OCI-LY7 (cell line): ENCODE results near the gene DEPDC1B. TPM values are rescaled to one million over a fixed set of nuclear protein-coding genes. Genes with fewer than 3 reads are reported as not detected.

Source experiments
- BruUV-seq: library from RNA; stranded (reverse); fragments of 400-500 nt; replicated peaks from 2 replicates; lab custom pipeline; 2021; lab: Mats Ljungman, UMichigan
- CTCF ChIA-PET: fragments of 300-600 bp; sonication (Branson Sonifier 250); formaldehyde crosslinking; loops from one replicate; lab custom pipeline; 2022; ENCODE audit warnings: antibody characterized with exemption; ENCODE audit not compliant: unreplicated experiment; lab: Charles Lee
- POLR2A ChIA-PET: fragments of 300-600 bp; sonication (Branson Sonifier 250); formaldehyde crosslinking; loops from one replicate; lab custom pipeline; 2022; ENCODE audit warnings: antibody characterized with exemption; lab: Charles Lee
- DNase-seq: peaks from one replicate; pipeline ENCODE4 v3.0.0-alpha.2; 2015; ENCODE audit warnings: low spot score
- H2AFZ ChIP-seq: fragments of 200-600 bp; sonication (generic), shearing (Covaris generic); 2 replicates; pipeline ENCODE4 v1.6.1; 2014; ENCODE audit warnings: mild to moderate bottlenecking, antibody characterized with exemption, low read length, moderate library complexity
- H3K27ac ChIP-seq: fragments of 200-600 bp; sonication (generic); 2 replicates; pipeline ENCODE4 v1.5.1; 2014; ENCODE audit warnings: mixed run types, low read depth, mild to moderate bottlenecking, moderate library complexity, low read length, inconsistent platforms; ENCODE audit not compliant: poor library complexity, severe bottlenecking
- H3K36me3 ChIP-seq: fragments of 200-600 bp; sonication (generic); 2 replicates; pipeline ENCODE4 v1.6.1; 2014; ENCODE audit warnings: mild to moderate bottlenecking, antibody characterized with exemption, low read length, moderate library complexity, mixed read lengths; ENCODE audit not compliant: insufficient read depth
- H3K4me1 ChIP-seq: fragments of 200-600 bp; sonication (generic); 2 replicates; pipeline ENCODE4 v1.5.1; 2014; ENCODE audit warnings: mild to moderate bottlenecking, low read length; ENCODE audit not compliant: insufficient read depth, poor library complexity, severe bottlenecking
- H3K4me2 ChIP-seq: fragments of 200-600 bp; sonication (generic); 2 replicates; pipeline ENCODE4 v1.6.1; 2014; ENCODE audit warnings: mild to moderate bottlenecking, low read length
- H3K4me3 ChIP-seq: fragments of 200-600 bp; sonication (generic); 2 replicates; pipeline ENCODE4 v1.5.1; 2014; ENCODE audit warnings: mild to moderate bottlenecking, low read depth, low read length; ENCODE audit not compliant: poor library complexity, severe bottlenecking
- H3K79me2 ChIP-seq: fragments of 200-600 bp; sonication (generic); 2 replicates; pipeline ENCODE4 v1.6.1; 2016; ENCODE audit warnings: low read depth, mild to moderate bottlenecking, low read length, moderate library complexity, mixed read lengths; ENCODE audit not compliant: insufficient read depth
- H3K9me2 ChIP-seq: fragments of 200-600 bp; sonication (generic); 2 replicates; pipeline ENCODE4 v1.6.1; 2016; ENCODE audit warnings: mild to moderate bottlenecking, low read length, mixed read lengths; ENCODE audit not compliant: insufficient read depth
- H3K9me3 ChIP-seq: fragments of 200-600 bp; sonication (generic); 2 replicates; pipeline ENCODE4 v1.6.1; 2014; ENCODE audit warnings: mild to moderate bottlenecking, mixed run types, low read length, mixed read lengths
- H4K20me1 ChIP-seq: fragments of 200-600 bp; sonication (generic); 2 replicates; pipeline ENCODE4 v1.6.1; 2014; ENCODE audit warnings: mild to moderate bottlenecking, antibody characterized with exemption, low read length, moderate library complexity, mixed read lengths; ENCODE audit not compliant: insufficient read depth
- CTCF ChIP-seq: fragments of 200-600 bp; sonication (generic); conservative IDR thresholded peaks from 2 replicates; pipeline ENCODE4 v1.5.1; 2014; ENCODE audit warnings: mild to moderate bottlenecking, antibody characterized with exemption, low read length, moderate library complexity, mixed read lengths
- EZH2phosphoT487 ChIP-seq: fragments of 200-600 bp; sonication (generic); IDR thresholded peaks from 2 replicates; pipeline ENCODE4 v1.6.1; 2018; ENCODE audit warnings: low read depth, borderline replicate concordance, mild to moderate bottlenecking, mixed run types, antibody characterized with exemption, low read length, moderate library complexity, mixed read lengths
- intact Hi-C: fragments of 100-400 bp; cut with micrococcal nuclease; formaldehyde crosslinking; loops from one replicate; pipeline ENCODE4 v1.10.0; 2022; ENCODE audit not compliant: unreplicated experiment
- total RNA-seq, 2 experiments: library from RNA; depleted of rRNA in 1 of 2; stranded (reverse); fragments of >200 nt in 1 of 2; shearing (Covaris generic) in 1 of 2; gene quantifications; 2 replicates each; pipeline ENCODE4 v1.2.3, GENCODE V29; 2014 to 2022

The DEPDC1B gene
- total RNA-seq, 2 experiments from 2014 or later, result 43.7 to 47.6 TPM

GRCh38 chr5:60551829-60552228 is 148.1 kb downstream of the DEPDC1B start:
- BruUV-seq, result no TSS peak

GRCh38 chr5:60551250-60551649 is 148.7 kb downstream of the DEPDC1B start:
- H3K27ac ChIP-seq, result no peak overlapping the region
- POLR2A ChIA-PET, result interaction anchor here (0.5 kb wide), 1 partner anchor 270 kb away, joined by 3 read pairs; no protein-coding TSS in a partner anchor
- no peaks in the 10 kb centered on the region for H3K9me3 ChIP-seq
- no TSS peak for BruUV-seq
- H3K4me1 ChIP-seq, result no peaks in the 10 kb centered on the region
- no peaks in the 10 kb centered on the region for H3K79me2 ChIP-seq
- H4K20me1 ChIP-seq, result no peaks in the 10 kb centered on the region
- H2AFZ ChIP-seq, result no peak overlapping the region
- no peak for DNase-seq
- no peaks in the 10 kb centered on the region for H3K9me2 ChIP-seq
- CTCF ChIA-PET, result no interaction called here
- no peak for TF ChIP-seq CTCF
- no peak for TF ChIP-seq EZH2phosphoT487
- H3K36me3 ChIP-seq, result no peaks in the 10 kb centered on the region
- no peak overlapping the region for H3K4me3 ChIP-seq
- H3K4me2 ChIP-seq, result no peak overlapping the region
- intact Hi-C loops, result no loop called here

More at GRCh38 chr5:60551829-60552228, 148.1 kb downstream of the DEPDC1B start:
- H3K9me2 ChIP-seq, result no peaks in the 10 kb centered on the region
- H3K27ac ChIP-seq, result no peak overlapping the region
- H3K9me3 ChIP-seq, result no peaks in the 10 kb centered on the region
- H3K4me3 ChIP-seq, result no peak overlapping the region
- no peak overlapping the region for H2AFZ ChIP-seq
- no peaks in the 10 kb centered on the region for H3K36me3 ChIP-seq
- H3K79me2 ChIP-seq, result no peaks in the 10 kb centered on the region
- TF ChIP-seq CTCF (no peak), EZH2phosphoT487 (no peak)
- intact Hi-C loops, result no loop called here
- no peak overlapping the region for H3K4me2 ChIP-seq
- H3K4me1 ChIP-seq, result no peaks in the 10 kb centered on the region
- ChIA-PET POLR2A (interaction anchor here (0.5 kb wide), 1 partner anchor 271 kb away, joined by 3 read pairs; no protein-coding TSS in a partner anchor), CTCF (no interaction called here)
- no peaks in the 10 kb centered on the region for H4K20me1 ChIP-seq
- no peak for DNase-seq

- no peak overlapping the region for H3K4me3 ChIP-seq
- no peaks in the 10 kb centered on the region for H3K9me3 ChIP-seq
- ChIA-PET CTCF (no interaction called here), POLR2A (no interaction called here)
- H3K4me2 ChIP-seq, result no peak overlapping the region
- no peak overlapping the region for H2AFZ ChIP-seq
- intact Hi-C loops, result no loop called here
- no peaks in the 10 kb centered on the region for H3K36me3 ChIP-seq
- H3K27ac ChIP-seq, result no peak overlapping the region
- H3K9me2 ChIP-seq, result no peaks in the 10 kb centered on the region
- H4K20me1 ChIP-seq, result no peaks in the 10 kb centered on the region
- no peak for TF ChIP-seq CTCF
- no peak for TF ChIP-seq EZH2phosphoT487
- H3K79me2 ChIP-seq, result no peaks in the 10 kb centered on the region
- no TSS peak for BruUV-seq
- H3K4me1 ChIP-seq, result no peaks in the 10 kb centered on the region
- no peak for DNase-seq
Observed at GRCh38 chr5:60550311-60550710, 149.7 kb downstream of the DEPDC1B start.
